NT2/D1 (cell line): Measurements from ENCODE around the gene GRID2.

Experiments
- SUZ12 ChIP-seq: IDR thresholded peaks from 2 replicates; pipeline ENCODE4 v1.6.1; 2011; ENCODE audit not compliant: insufficient read length, insufficient read depth; ENCODE audit errors: extremely low read depth
- YY1 ChIP-seq: IDR thresholded peaks from 2 replicates; pipeline ENCODE4 v1.6.1; 2011; ENCODE audit not compliant: insufficient read length, insufficient read depth
- ZNF274 ChIP-seq: IDR thresholded peaks from 2 replicates; pipeline ENCODE4 v1.6.1; 2011; ENCODE audit warnings: mild to moderate bottlenecking, low read depth, low read length

GRCh38 chr4:92524131-92524530 lies 220.4 kb downstream of the GRID2 start:
- TF ChIP-seq YY1 (no peak), ZNF274 (no peak), SUZ12 (no peak)
